Neutrophil (primary cell): ENCODE data around the gene ITGA11.
"Not testable (repeated sequence)": the region's sequence is repeated elsewhere in the genome, so short reads cannot be mapped to it uniquely, and the experiment has no call there.

Experiments used
- H3K27ac ChIP-seq: fragments of 200-600 bp; sonication (generic); 2 replicates; pipeline ENCODE4 v1.5.1; 2016; ENCODE audit warnings: mild to moderate bottlenecking, moderate library complexity
- H3K27me3 ChIP-seq: fragments of 200-600 bp; sonication (generic); 2 replicates; pipeline ENCODE4 v1.6.0; 2016; ENCODE audit warnings: mild to moderate bottlenecking
- H3K36me3 ChIP-seq: fragments of 200-600 bp; sonication (generic); 2 replicates; pipeline ENCODE4 v1.5.1; 2017
- H3K4me1 ChIP-seq, 2 experiments: fragments of 200-600 bp in 1 of 2; sonication (generic) in 1 of 2; 1 replicate in 1 of 2; 2 replicates in 1 of 2; pipeline versions ENCODE4 v1.5.1 to v1.6.1; 2013 to 2016; ENCODE audit warnings: low read depth in 1 of 2, low read length in 1 of 2, mild to moderate bottlenecking in 1 of 2, moderate library complexity in 1 of 2; ENCODE audit not compliant: control insufficient read depth in 1 of 2, insufficient read depth in 1 of 2
- H3K4me3 ChIP-seq, 2 experiments: fragments of 200-600 bp in 1 of 2; sonication (generic) in 1 of 2; 1 replicate in 1 of 2; 2 replicates in 1 of 2; pipeline ENCODE4 v1.5.1; 2013 to 2016; ENCODE audit warnings: low read depth in 1 of 2, low read length in 1 of 2, mild to moderate bottlenecking in 1 of 2, moderate library complexity in 1 of 2
- H3K9me3 ChIP-seq: fragments of 200-600 bp; sonication (generic); 2 replicates; pipeline ENCODE4 v1.5.1; 2016
- CTCF ChIP-seq: fragments of 200-600 bp; sonication (generic); IDR thresholded peaks from 2 replicates; pipeline ENCODE4 v1.5.1; 2016; ENCODE audit warnings: antibody characterized with exemption

Gene ITGA11

GRCh38 chr15:68399096-68400065, 32.6 kb downstream of the ITGA11 start:
- Histone ChIP-seq H3K9me3 (no peaks in the 10 kb centered on the region), H3K27me3 (no peaks in the 10 kb centered on the region), H3K4me1 (no peaks in the 10 kb centered on the region), H3K27ac (no peak overlapping the region), H3K36me3 (no peaks in the 10 kb centered on the region), H3K4me3 (no peak overlapping the region)
- TF ChIP-seq CTCF, result no peak

GRCh38 chr15:68397999-68398398, 34.0 kb downstream of the ITGA11 start:
- H3K9me3 ChIP-seq, H3K27me3 ChIP-seq, H3K4me3 ChIP-seq, H3K27ac ChIP-seq, H3K4me1 ChIP-seq, H3K36me3 ChIP-seq: not testable (repeated sequence)

- Histone ChIP-seq H3K4me1 (no peaks in the 10 kb centered on the region), H3K9me3 (no peaks in the 10 kb centered on the region), H3K4me3 (no peak overlapping the region), H3K27ac (no peak overlapping the region), H3K27me3 (peaks cover 12% of the 10 kb centered on the region), H3K36me3 (no peaks in the 10 kb centered on the region)
- TF ChIP-seq CTCF, result no peak
Observed at GRCh38 chr15:68396068-68396467, 35.9 kb downstream of the ITGA11 start.

GRCh38 chr15:68391121-68391520, 40.8 kb downstream of the ITGA11 start:
- Histone ChIP-seq H3K27me3 (peaks cover 57% of the 10 kb centered on the region), H3K4me1 (peaks cover 0 to 4% of the 10 kb centered on the region in 2 experiments), H3K36me3 (no peaks in the 10 kb centered on the region), H3K4me3 (no peak overlapping the region), H3K27ac (no peak overlapping the region), H3K9me3 (no peaks in the 10 kb centered on the region)
- no peak for TF ChIP-seq CTCF

GRCh38 chr15:68389936-68390817, 41.8 kb downstream of the ITGA11 start:
- no peak for TF ChIP-seq CTCF
- peaks cover 57% of the 10 kb centered on the region for H3K27me3 ChIP-seq
- no peak overlapping the region for H3K27ac ChIP-seq
- no peaks in the 10 kb centered on the region for H3K36me3 ChIP-seq
- peaks cover 0 to 4% of the 10 kb centered on the region in 2 experiments for H3K4me1 ChIP-seq
- H3K4me3 ChIP-seq, result no peak overlapping the region
- H3K9me3 ChIP-seq, result no peaks in the 10 kb centered on the region
